Activated CD8-positive, alpha-beta memory T cell treated with anti-CD3 and anti-CD28 coated beads for 1 hour (primary cell): Measurements from ENCODE around the gene ADRA1B.

Experiments
- DNase-seq, 2 donors: peaks; one replicate each; pipeline ENCODE4 v3.0.0-alpha.2; 2020; ENCODE audit warnings: low read depth in 1 of 2; ENCODE audit errors: extremely low read depth in 1 of 2

Gene ADRA1B

DNA sequence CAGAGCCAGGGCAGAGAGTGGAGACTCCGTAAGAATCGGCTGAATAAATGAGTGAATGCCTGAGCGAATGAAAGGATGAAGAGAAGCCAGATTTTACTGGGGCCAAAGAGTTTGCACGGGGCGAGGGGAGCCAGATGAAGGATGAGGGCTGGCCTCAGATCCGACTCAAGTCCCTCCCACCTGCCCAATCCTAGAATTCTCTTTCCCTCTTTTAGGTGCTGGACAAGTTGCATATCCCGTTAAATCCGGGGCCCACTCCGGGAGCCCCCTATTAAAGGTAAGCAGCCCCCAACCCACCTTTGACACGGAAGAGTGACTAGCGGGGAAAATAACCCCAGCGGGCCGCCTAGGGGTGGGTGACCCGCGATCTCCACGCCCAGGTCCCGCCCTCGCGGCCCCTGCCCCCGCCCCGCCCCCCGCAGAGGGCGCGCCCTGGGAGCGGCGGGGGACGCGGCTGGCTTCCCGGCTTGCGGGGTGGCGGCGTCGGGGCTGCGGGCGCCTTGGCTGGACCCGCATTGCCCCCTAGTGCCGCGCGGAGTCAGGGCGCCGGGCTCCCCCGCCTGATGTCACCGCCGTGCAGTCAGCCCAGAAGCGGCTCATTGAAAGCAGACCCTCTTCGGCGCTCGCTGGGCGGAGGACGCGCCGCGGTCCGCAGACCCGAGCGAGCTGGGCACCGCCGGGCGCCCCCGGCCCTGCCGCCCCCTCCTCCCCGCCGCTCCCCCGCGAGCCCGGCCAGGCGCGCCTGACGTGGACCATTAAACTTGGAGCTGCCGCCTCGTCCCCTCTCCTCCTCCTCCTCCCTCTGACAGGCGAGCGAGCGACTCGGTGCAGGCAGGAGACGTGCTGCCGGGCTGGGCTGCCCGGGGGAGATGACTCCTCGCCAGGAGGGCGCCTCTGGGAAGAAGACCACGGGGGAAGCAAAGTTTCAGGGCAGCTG, at the start of gene ADRA1B:
TSS of gene ADRA1B (plus strand) at position 579 of the 937 bp plus-strand sequence. CDS start 424 bp downstream, outside the sequence.
- DNase-seq = peak in 1 of 2 donors; percentile 7

DNA sequence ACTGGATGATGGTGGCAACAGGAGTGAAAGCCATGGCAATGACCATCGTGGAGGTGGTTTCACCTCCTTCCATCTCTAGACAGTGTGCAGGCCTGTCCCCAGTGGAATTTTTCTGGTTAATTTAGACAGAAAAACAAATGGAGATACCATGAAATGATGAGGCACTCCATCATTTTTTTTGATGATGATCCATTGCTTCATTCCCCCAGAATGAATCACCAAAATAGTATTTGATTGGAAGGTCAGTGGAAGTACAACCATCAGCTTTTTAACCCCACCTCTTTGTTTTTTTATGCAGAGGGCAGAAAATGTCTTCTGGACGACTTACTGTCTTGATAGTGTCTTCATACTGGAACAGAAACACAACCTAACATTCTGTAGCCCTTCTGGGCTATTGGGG, 42.6 kb upstream of the ADRA1B start:
- DNase-seq = no peak

DNA sequence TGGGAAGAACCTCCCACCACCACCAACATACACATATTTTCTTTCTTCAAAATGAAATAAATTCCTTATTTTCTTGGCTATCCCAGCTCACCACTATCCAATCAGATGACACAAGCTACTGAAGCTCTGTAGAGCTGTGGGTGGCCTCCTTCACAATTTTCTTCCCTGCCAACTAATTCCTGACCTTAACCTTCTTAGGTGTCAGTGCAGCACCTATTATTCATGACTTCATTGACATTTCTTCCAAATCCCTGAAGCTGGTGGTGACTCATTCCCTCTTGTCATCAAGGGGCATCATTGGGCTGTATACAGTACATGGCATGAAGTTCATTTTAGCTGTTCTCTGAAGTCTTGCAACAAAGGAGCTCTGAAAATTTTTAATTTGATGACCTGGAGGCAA, 42.0 kb upstream of the ADRA1B start:
- no peak for DNase-seq

DNA sequence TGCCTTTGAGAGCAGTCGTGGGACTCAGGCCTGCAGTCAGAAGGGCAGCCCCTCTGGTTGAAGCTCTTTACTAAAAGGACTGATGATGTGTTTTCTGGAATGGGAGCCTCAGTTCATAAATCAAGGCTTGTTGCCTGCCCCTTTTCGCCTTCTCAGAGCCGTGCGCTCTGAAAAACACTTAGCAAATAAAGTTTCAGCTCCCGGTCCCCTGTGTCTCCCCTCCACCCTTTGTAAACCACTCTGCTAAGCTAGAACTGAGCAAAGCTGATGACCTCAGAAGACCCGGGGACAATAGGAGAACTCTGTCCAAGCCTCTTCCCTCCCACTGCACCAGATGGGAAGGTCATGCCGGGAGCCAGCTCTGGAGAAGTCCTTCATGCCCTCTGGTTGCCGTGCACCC, 39.3 kb upstream of the ADRA1B start:
- DNase-seq = no peak

DNA sequence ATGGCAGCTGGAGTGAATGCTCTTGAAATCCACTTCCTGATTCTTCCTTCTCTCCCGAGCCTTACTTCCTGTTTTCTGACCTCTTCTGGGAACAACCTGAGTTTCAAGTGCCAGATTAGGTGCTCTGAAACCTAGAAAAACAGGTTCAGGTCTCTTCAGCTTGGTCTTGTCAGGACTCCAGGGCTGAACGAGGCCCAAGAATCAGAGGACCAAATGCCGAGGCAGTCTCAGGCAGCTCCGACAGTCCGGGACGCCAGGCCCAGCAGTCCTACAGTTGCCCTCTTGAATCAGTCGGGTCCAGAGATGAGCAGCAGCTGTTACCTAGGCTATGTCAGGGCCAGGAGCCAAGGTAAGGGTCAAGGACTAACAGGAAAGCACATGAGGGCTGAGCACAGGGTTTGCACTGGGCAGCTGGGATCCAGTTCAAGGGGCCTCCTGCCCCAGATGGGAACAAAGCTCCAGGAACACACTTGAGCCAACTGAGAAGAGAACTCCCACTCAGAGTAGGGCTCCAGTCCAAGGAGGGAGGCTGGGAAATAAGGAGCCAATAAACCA, 38.3 kb upstream of the ADRA1B start:
- no peak for DNase-seq

DNA sequence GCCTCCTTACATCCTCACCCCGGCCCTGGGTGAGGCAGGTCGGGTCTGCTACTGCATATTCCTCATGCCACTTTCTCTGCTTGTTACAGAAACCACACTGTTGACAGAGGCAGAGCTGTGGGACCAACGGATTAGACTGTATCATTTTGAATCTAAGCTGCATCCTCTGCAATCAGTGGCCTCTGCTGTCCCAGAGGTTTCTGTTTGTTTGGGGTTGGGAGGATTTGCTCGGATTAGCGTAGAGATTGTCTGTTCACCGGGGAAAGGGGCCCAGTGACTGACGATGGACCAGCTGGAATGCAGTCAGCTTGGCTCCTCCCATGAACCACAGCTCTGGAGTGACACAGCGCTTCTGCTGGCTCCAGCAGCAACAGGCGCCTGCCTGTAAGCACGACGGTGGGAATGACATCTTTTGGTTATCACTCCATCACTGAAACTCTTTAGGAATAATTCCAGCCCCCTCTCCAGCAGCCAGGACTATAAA, 37.3 kb upstream of the ADRA1B start:
- DNase-seq = no peak

DNA sequence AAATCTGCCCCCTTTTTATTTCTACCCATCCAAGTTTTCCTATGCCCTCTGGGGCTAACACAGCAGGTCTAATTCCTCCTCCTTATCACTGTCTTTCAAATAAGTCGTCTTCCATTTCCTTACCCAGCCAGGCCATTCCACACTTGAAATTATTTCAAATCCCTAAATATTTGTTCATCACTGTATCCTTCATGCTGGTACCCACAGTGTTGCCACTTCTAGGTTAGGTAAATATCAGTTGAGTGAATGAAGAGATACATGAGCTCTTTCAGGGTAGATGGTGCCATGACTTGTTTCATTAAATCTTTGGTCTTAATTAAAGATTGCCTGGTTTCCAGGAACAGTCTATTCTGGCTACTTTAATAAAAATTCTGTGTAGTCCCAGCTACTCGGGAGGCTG, 35.6 kb upstream of the ADRA1B start:
- DNase-seq = no peak

DNA sequence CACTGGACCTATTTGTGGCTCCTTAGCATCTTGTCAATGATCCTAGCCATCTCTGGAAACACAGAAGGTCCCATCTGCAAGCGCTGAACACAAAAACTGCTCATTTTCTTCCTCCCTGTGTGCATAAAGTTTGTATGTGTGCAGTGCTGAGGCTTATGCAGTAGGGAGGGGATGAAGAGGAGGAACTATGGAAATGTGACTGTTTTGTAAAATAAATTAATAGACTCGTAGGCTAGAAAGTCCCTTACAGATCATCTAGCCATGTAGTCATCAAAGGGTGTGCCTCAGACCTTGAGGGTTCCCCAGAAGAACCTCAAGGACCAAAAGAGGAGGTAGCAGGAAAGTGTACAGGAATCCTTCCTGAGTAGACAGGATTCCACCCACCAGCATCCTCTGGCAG, 34.3 kb upstream of the ADRA1B start:
- DNase-seq = no peak

DNA sequence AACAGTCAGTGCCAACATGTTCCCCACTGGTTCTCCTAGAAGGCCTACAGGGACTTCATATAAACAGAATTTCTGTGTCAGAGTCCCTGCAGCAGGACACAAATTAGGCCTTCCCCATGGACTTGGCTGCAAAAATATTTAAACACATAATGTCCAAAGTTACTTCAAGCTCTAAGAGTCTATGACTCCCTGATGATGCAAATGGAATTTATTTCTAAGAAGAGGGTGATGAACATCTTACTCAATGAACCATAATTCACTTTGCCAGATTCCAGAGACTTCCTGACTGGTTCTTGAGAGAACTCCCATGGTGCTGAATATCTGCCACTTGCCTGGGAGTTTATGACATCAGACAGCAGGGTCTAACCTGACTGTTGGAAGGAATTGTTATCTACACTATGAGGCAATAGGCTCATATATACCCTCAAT, 32.7 kb upstream of the ADRA1B start:
- no peak for DNase-seq

DNA sequence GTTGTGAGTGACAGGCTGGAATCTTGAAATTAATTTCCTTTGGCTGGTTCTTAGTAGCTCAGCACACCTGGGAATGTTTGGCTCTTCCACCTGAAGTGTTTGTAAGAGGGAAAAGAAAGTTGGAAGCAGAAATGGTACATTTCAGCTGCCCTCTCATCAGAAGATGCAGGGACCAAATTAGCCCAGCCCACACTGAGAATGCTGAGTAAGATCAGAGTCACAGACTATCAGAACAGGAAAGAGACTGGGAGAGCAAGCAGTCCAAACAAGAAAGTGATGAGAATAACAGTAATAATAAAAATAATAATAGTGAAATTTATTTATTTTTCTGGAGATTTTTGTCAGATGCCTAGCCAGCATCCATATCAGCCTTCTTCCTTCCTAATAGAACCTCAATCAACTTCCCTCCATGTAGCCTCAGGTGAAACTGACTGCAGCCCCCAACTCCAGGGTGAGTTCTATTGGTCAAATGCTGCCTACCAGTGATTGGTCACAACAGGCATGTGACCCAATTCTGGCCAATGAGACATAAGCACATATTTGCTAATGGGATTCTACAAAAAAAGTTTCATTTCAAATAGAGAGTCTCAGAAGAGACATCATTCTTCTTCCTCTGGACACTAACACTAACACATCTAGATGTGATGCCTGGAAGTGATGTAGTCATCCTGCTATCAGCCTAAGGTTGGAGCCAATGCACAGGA, 31.2 kb upstream of the ADRA1B start:
- no peak for DNase-seq

DNA sequence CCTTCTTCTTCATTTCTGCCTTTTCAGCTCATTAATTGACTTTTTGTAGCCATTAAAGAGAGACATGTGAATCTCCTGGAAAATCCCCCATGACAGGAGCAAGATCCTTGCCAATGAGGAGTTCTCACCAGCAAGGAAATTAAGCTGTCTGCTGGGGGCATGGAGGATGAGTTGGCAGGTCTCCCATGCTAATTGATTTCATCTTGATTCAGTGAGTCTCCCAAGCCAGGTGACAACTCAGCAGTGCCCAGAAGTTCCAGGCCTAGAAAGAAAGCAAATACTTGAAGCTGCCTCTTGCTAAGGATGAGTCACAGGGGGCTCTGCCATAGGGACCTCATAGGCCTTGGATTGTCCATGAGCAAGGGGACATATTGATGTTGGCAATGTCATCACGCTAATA, 30.0 kb upstream of the ADRA1B start:
- DNase-seq = no peak

DNA sequence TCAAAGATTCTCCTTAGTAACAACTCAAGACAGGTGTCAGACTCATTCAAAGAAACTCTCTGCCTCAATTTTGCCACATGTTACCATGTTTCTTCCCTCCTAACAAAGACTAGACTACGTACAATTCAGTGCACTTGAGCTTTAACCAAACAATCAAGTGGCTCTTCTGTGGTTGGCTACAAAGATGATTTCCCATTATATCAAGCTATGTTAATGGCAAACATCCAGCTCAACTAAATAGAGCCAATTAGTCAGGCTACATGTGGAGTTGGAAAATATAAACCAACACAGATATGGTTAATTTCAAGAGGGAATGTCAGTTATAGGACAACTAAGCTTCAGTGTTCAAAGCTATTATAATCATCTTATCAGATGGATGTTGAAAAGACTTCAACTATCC, 29.2 kb upstream of the ADRA1B start:
- no peak for DNase-seq

DNA sequence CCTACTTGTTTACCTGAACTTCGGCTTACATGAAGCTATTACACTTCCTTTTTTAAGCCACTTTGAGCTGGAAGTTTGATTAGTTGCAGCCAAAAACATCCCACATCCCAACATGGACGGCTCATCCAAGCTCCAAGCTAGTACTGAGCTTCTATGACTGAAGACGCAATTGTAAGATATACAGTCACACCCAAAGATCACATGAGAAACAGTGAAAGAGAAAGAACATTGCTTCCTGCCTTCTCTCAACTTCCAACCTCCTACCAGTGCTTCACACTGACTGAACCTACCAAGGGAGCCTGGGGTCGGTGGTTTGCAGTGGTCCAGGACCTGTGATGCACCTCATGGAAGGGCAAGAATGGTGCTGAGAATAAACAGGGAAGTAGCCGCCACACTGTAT, 27.4 kb upstream of the ADRA1B start:
- DNase-seq = no peak

DNA sequence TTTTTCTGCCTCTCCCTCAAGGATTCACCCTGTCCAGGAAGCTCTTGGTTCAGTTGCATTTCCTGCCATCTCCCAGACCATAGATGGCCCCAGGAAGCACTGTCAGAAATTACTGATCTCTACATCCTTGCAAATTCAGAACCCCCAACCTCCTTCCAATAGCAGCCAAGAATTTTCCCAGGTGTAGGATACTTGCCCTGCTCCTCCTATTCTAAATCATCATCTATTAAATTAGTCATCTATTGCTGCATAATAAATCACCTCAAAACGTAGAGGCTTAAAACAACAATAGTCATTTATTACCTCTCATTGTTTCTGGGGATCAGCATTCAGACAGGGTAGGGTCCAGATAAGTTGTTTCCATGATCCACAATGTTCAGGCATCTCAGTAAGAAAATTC, 26.1 kb upstream of the ADRA1B start:
- no peak for DNase-seq

DNA sequence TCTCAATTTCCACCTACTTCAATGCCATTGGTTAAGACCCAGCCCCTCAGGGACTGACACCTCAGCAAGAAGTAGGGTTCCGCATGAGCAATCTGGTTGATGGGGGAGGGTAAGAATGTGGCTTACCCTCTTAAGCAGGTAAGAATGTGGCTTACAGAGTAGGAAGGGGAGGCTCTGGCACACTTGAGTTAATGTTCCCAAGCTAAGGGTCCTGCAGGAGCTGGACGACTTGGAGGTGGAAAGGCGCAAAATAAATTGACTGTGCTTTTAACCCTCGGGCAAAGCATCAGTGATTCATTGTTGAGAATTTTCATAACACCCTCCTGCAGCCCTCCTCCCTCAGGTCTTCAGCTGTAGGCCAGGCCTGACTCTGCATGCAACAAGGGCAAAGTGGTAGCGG, 24.9 kb upstream of the ADRA1B start:
- no peak for DNase-seq

DNA sequence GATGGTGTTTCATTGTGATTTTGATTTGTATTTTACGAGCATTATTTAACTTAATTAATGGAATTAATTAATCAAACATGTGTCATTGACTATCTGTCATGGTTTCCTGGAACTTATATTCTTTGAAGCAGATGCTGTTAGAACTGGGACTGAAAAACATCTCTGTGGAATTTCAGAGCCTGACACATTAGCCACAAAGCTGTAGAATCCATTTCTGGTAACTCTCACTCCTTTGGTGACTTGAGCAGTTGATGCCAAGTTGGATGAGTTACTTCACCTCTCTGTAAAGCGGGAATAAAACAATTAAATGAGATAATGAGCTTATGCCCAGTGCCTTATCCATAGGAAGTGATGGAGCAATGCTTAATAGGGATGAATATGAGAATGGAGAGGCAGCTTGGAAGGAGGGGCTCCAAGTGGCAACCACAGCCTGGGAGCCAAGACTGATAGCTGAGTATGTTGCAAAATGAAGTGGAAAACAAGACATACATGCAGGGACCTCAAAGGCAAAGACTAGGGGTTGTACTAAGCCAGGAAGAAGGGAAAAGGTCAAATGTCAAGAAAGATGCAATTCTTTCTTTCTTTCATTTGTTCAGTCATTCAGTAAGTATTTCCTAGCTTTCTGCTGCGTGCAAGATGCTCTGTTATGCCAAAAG, 23.1 kb upstream of the ADRA1B start:
- no peak for DNase-seq

DNA sequence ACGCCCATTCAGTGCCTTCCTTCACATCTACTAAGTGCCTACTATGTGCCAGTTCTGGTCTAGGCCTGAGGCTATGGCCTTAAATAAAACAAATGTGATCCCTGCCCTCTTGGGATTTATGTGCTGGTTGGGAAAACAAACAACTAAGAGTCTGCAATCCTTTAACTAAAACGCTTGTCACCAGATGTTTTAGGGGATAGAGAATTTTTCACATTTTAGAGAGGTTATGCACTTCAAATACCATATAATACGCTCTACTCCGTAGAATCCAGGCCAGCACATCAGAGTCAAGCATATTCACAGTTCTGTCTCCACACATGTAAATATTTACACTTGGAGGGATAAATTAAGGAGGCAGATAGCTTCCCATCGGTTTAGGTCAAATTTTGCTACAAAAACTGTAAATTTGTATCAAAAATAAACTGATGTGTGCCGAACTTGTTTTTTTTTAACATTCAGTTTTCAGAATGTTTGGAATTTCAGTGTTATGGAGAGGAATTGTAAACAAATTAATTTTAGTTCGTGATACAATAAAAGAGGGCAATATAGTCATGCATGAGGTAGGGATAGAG, 22.0 kb upstream of the ADRA1B start:
- no peak for DNase-seq

DNA sequence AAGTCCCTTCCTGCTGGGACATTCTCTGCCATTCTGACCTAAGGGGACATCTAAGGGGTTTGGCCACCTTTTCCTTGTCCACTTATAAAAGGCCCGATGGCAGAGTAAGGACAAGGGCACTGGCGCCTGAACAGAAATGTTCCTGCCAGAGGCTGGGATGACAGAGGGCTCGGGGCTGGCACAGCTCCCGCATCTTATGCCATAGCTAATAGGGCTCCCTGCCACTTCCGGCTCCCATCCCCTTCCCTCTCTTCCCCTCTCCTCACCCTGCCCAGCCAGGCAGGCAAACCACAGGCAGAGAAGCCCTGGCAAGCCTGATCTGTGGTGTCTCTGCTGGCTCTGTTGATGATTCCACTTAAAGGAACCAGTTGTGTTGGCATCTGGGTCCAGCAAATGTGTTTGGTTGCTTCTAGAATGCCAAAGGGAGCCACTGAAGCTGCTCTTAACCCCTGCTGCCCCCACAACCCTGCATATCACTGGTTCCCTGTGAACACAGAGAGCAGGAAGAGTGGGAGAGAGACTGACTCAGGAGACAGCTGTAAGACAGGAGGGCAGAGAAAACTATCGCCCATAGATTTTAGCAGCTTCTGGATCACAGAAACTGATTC, 18.4 kb upstream of the ADRA1B start:
- DNase-seq = no peak

DNA sequence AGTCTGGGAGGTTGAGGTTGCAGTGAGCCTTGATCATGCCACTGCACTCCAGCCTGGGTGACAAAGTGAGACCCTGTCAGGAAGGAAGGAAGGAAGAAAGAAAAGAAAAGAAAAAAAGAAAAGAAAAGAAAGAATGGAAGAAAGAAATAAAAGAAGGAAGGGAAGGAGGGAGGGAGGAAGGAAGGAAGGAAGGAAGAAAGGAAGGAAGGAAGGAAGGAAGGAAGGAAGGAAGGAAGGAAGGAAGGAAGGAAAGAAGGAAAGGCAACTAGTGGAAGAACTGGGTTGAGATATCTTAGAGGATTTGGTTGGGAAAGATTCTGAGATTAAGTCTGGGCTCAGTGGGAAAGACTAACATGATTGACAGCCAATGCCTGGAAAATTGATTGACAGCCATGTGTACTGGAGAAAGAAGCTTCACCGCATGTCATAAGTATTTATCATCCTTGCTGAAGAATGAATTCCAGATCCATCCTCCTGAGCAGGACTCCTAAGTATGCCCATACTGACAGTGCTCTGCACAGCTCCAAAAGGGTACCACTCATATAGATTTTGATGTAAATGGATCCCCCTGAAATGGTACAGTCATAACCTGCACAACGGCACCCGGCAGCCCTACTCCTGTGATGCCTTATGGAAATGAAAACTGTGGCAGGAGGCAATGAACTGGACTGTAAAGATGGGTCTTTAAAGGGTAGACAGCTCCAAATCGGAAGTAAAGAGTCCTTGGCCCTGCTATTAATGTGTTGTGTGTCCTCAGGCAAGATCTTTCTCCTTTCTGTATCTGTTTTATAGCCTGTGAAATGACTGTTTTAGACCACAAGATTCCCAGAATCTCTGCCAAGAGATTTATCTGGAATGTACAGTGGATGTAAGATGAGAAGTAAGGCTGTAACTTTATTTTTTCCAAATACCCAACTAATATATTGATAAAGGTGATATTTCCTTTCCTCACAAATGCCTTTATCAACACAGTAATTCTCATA, 16.9 kb upstream of the ADRA1B start:
- no peak for DNase-seq
